Measurements from ENCODE around the gene OPN3. TPM values are rescaled to one million over a fixed set of nuclear protein-coding genes. Genes with fewer than 3 reads are reported as not detected.

Gene OPN3
- total RNA-seq, 1 experiment from 2014 or later = 13.3 TPM

- Histone ChIP-seq H3K9me3 (replicated peaks) (no peaks in the 10 kb centered on the region), H3K36me3 (no peaks in the 10 kb centered on the region), H3K4me3 (no peak overlapping the region), H3K27me3 (no peaks in the 10 kb centered on the region), H3K4me1 (peaks cover 11% of the 10 kb centered on the region; the same call in 1 of the 2 replicates), H3K27ac (no peak overlapping the region)
- DNase-seq = no peak
Measured at GRCh38 chr1:241615043-241615974, 24.9 kb downstream of the OPN3 start.

- Histone ChIP-seq H3K9me3 (replicated peaks) (no peaks in the 10 kb centered on the region), H3K4me3 (no peak overlapping the region), H3K36me3 (no peaks in the 10 kb centered on the region), H3K27ac (no peak overlapping the region), H3K27me3 (no peaks in the 10 kb centered on the region), H3K4me1 (peaks cover 14% of the 10 kb centered on the region; the same call in 1 of the 2 replicates)
- DNase-seq = no peak
Measured at GRCh38 chr1:241614572-241614971, 25.6 kb downstream of the OPN3 start.

GRCh38 chr1:241614144-241614543 lies 26.0 kb downstream of the OPN3 start:
- H3K9me3 ChIP-seq (replicated peaks) = no peaks in the 10 kb centered on the region
- H3K27me3 ChIP-seq = no peaks in the 10 kb centered on the region
- no peak overlapping the region for H3K4me3 ChIP-seq
- no peak for DNase-seq
- no peaks in the 10 kb centered on the region for H3K36me3 ChIP-seq
- H3K27ac ChIP-seq = no peak overlapping the region
- peaks cover 14% of the 10 kb centered on the region; the same call in 1 of the 2 replicates for H3K4me1 ChIP-seq

GRCh38 chr1:241612533-241613477 lies 27.4 kb downstream of the OPN3 start:
- Histone ChIP-seq H3K9me3 (replicated peaks) (no peaks in the 10 kb centered on the region), H3K27me3 (no peaks in the 10 kb centered on the region), H3K36me3 (no peaks in the 10 kb centered on the region), H3K27ac (peak overlapping the region; percentile 37), H3K4me3 (no peak overlapping the region), H3K4me1 (peaks cover 14% of the 10 kb centered on the region; the same call in 1 of the 2 replicates)
- DNase-seq = peak; percentile 11 to 26

GRCh38 chr1:241611736-241612135 lies 28.4 kb downstream of the OPN3 start:
- Histone ChIP-seq H3K36me3 (no peaks in the 10 kb centered on the region), H3K4me1 (peaks cover 14% of the 10 kb centered on the region; the same call in 1 of the 2 replicates), H3K9me3 (replicated peaks) (no peaks in the 10 kb centered on the region), H3K27ac (no peak overlapping the region), H3K4me3 (no peak overlapping the region), H3K27me3 (no peaks in the 10 kb centered on the region)
- DNase-seq = no peak

- H3K9me3 ChIP-seq (replicated peaks) = no peaks in the 10 kb centered on the region
- no peak overlapping the region for H3K27ac ChIP-seq
- no peaks in the 10 kb centered on the region for H3K36me3 ChIP-seq
- H3K27me3 ChIP-seq = no peaks in the 10 kb centered on the region
- DNase-seq = peak; percentile 7 to 69
- H3K4me3 ChIP-seq = no peak overlapping the region
- H3K4me1 ChIP-seq = peaks cover 14% of the 10 kb centered on the region; the same call in 1 of the 2 replicates
Measured at GRCh38 chr1:241611063-241611462, 29.1 kb downstream of the OPN3 start.

- DNase-seq = peak; percentile 13 to 25
- Histone ChIP-seq H3K9me3 (replicated peaks) (no peaks in the 10 kb centered on the region), H3K4me1 (peaks cover 14% of the 10 kb centered on the region; the same call in 1 of the 2 replicates), H3K27me3 (no peaks in the 10 kb centered on the region), H3K4me3 (no peak overlapping the region), H3K27ac (no peak overlapping the region), H3K36me3 (no peaks in the 10 kb centered on the region)
Measured at GRCh38 chr1:241610056-241610815, 29.9 kb downstream of the OPN3 start.

- no peaks in the 10 kb centered on the region for H3K27me3 ChIP-seq
- H3K4me3 ChIP-seq = no peak overlapping the region
- no peaks in the 10 kb centered on the region for H3K9me3 ChIP-seq (replicated peaks)
- no peaks in the 10 kb centered on the region for H3K36me3 ChIP-seq
- DNase-seq = no peak
- peaks cover 14% of the 10 kb centered on the region; the same call in 1 of the 2 replicates for H3K4me1 ChIP-seq
- no peak overlapping the region for H3K27ac ChIP-seq
Measured at GRCh38 chr1:241608379-241609033, 31.7 kb downstream of the OPN3 start.

GRCh38 chr1:241607497-241607896 lies 32.7 kb downstream of the OPN3 start:
- no peaks in the 10 kb centered on the region for H3K9me3 ChIP-seq (replicated peaks)
- no peak overlapping the region for H3K4me3 ChIP-seq
- 0 out of 2 replicates have a peak, but pooled peaks cover 7% of the 10 kb centered on the region for H3K4me1 ChIP-seq
- no peak for DNase-seq
- H3K27me3 ChIP-seq = no peaks in the 10 kb centered on the region
- H3K36me3 ChIP-seq = no peaks in the 10 kb centered on the region
- no peak overlapping the region for H3K27ac ChIP-seq

GRCh38 chr1:241606544-241606943 lies 33.6 kb downstream of the OPN3 start:
- no peak overlapping the region for H3K4me3 ChIP-seq
- H3K4me1 ChIP-seq = 0 out of 2 replicates have a peak, but pooled peaks cover 2% of the 10 kb centered on the region
- DNase-seq = no peak
- H3K27me3 ChIP-seq = no peaks in the 10 kb centered on the region
- H3K36me3 ChIP-seq = no peaks in the 10 kb centered on the region
- no peak overlapping the region for H3K27ac ChIP-seq
- H3K9me3 ChIP-seq (replicated peaks) = no peaks in the 10 kb centered on the region

GRCh38 chr1:241605146-241605805 lies 34.9 kb downstream of the OPN3 start:
- Histone ChIP-seq H3K27me3 (no peaks in the 10 kb centered on the region), H3K4me3 (no peak overlapping the region), H3K36me3 (no peaks in the 10 kb centered on the region), H3K9me3 (replicated peaks) (no peaks in the 10 kb centered on the region), H3K4me1 (0 out of 2 replicates have a peak, but pooled peaks cover 2% of the 10 kb centered on the region), H3K27ac (no peak overlapping the region)
- no peak for DNase-seq

GRCh38 chr1:241603731-241604245 lies 36.4 kb downstream of the OPN3 start:
- DNase-seq = no peak
- Histone ChIP-seq H3K9me3 (replicated peaks) (no peaks in the 10 kb centered on the region), H3K4me3 (no peak overlapping the region), H3K27ac (no peak overlapping the region), H3K36me3 (no peaks in the 10 kb centered on the region), H3K4me1 (no peaks in the 10 kb centered on the region), H3K27me3 (no peaks in the 10 kb centered on the region)

GRCh38 chr1:241600496-241600901 lies 39.7 kb downstream of the OPN3 start:
- Histone ChIP-seq H3K9me3 (replicated peaks) (no peaks in the 10 kb centered on the region), H3K4me1 (no peaks in the 10 kb centered on the region), H3K27ac (no peak overlapping the region), H3K4me3 (no peak overlapping the region), H3K36me3 (no peaks in the 10 kb centered on the region), H3K27me3 (no peaks in the 10 kb centered on the region)
- no peak for DNase-seq

All from SJCRH30 (cell line).